NOMO-1 (cell line): Measurements from ENCODE around the gene LSP1.
"Not testable (repeated sequence)": the region's sequence is repeated elsewhere in the genome, so short reads cannot be mapped to it uniquely, and the experiment has no call there.

Source experiments
- DNase-seq, 2 experiments: peaks; one replicate each; lab custom pipeline; 2025; ENCODE audit not compliant: unreplicated experiment in 2 of 2; lab: John Stamatoyannopoulos, UW

Gene LSP1

DNA sequence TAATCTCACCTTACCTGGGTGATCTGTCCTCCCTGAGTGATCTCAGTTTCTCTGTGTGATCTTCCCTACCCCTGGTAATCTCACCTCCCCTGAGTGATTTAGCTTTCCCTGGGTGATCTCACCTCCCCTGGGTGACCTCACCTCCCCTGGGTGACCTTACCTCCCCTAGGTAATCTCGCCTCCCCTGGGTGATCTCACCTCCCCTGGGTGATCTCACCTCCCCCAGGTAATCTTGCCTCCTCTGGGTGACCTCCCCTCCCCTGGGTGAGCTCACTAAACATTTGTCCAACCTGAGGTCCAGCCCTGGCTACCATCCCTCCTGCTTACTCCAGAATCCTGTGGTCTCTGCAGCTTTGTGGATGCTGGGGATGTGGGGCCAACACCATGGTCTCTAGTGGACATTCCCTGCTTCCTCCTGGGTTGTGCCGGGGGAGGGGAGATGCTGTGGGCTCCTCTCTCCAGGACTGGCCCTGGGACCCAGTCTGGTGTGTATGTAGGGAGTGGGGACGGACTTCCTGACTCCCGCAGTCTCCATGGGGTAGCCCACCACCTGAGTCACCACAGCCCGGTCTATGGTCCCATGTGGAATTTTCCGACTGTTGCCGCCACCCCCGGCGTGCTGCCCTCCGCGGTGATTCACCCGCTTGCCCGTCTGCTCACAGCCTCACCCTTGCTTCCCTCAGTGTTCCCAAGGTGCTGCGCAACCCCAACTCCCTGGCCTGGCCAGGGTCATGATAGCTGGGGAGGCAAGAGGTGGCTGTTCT, 9.9 kb downstream of the LSP1 start:
- no peak for DNase-seq

DNA sequence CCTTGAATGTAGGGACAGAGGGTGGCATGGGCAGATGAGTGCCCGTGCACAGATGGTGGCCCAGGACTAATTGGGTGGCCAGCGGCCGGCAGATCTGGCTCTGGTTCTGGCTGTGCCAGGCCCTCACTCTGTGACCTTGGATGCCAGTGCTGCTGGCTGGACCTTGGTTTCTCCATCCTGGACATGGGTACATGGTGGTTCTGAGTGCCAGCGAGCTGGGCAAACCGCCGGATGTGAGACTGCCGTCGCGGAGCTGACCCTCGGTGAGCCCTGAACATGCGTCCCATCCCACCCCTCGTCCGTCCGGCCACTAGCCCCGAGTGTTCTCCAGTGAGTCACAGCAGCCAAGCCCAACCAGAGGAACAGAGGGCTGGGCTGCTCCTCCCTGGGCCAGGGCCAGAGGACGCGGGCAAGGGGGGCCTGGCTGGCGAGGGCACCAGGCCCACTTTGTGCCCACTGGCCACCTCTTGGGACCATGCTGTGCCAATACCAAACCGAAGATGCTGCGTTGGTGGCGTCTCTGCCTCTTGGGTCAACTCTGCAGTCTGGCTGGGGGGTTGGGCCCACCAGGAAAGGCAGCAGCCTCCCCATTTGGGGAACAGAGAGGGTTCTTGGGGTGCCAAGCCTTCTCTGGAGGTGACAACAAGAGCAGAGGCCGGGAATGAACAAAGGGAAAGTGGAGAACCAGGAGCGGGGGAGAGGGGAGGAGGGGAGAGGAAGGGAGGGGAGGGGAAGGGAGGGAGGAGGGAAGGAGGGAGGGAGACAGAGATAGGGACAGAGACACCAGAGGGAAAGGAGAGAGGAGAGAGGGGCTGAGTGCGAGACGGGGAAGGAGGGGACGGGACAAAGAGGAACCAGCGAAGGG, 10.7 kb downstream of the LSP1 start:
- no peak for DNase-seq

DNA sequence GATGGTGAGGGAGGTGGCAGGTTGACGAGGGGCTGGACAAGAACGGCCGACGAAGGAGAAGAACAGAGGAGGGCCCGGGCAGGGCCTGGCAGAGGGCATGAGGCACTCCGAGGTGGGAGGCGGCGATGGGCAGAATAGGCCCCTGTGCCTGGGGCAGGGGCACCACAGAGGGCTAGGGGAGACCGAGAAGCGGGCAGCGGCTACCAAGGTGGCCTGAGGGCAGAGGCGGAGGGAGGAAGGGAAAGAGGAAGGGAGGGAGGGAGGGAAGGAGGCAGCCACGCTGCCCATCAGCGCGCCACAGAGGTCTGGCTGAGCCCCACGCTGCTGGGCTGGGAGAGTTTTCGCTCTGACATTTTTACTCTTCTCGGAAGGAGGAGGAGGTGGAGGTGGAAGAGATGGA, 11.3 kb downstream of the LSP1 start:
- DNase-seq = no peak

DNA sequence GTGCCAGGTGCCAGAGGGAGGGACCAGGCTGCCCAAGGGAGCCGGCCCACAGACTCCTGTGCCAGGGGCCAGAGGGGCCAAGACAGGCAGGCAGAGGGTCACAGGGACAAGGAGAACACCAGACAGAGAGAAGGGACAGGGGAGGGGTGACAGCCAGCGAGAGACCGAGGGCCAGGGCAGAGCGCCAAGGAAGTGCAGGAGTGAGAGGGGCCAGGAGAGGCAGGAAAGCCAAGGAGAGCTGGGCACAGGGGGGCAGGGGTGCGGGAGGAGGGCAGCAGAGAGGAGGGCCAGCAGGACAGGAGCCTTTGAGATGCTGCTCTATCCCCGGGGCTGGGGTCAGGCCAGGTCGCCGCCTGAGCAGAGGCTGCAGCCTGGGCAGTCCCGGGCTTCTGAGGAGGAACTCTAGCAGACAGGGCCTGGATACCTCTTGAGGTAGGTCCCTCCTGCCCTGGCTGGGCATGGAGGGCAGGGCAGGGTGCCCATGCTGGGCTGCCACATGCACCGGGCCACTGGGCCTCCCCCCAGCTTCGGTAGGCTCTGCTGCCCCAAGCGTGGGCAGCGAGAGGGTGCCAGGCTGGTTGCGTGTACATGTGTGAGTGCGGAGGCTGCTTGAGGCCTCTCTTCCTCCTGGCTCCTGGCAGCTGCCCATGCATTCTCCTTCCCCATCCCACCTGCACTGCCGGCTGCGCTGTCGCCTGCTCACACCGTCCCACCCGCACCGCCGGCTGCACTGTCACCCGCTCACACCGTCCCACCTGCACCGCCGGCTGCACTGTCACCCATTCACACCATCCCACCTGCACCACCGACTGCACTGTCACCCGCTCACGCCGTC, 12.2 kb downstream of the LSP1 start:
- no peak for DNase-seq

DNA sequence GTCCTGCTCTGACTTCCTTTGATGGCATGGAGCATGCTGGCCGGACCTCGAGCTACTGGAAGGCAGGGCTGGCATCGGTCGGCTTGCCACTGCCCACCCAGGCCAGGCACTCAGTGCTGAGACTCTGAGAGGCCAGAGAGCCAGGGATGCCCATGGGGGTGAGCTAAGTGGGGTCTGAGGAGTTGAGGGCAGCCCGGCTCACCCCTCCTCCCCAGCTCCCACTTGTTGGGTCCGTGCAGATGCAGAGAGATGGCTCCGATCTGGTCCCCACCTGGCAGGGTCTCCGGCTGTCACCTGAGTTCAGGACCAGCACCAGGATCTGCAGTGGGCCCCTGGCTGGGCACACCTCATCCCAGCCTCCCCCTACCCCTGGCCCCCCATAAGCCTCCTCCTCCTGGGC, 13.3 kb downstream of the LSP1 start:
- DNase-seq = no peak

DNA sequence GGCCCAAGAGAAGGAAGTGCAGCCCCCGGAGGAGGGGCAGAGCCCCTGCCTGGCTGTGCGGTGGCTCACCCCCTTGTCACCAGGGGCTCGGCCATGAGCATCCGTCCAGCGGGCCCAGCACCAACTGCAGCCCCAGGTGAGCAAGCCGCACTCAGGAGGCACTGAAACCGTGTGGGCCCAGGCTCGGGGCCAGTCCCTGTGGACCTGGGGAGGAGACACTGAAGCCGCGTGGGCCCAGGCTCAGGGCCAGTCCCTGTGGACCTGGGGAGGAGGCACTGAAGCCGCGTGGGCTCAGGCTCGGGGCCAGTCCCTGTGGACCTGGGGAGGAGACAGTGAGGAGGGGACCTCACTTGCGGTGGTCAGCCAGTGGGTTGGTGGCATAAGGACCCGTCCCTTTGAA, 13.9 kb downstream of the LSP1 start:
- DNase-seq = no peak

DNA sequence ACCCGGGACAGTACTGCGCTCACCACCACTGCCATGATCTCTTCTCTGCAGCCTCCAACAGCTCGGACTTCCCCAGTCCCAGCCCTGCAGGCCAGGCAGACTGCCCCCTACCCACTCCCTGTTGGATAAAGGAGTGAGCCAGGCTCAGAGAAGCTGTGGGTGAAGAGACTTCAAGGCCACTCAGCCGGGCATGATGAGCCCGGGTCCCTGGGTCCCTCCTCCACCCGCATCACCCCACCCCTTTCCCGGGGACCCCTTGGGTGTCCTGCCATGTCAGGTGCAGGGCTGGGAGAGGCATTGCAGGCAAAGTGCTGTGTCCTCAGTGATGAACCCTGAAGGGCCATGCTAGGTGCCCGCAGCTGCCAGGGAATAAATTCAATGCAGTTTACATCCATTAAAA, 14.5 kb downstream of the LSP1 start:
- DNase-seq = no peak

DNA sequence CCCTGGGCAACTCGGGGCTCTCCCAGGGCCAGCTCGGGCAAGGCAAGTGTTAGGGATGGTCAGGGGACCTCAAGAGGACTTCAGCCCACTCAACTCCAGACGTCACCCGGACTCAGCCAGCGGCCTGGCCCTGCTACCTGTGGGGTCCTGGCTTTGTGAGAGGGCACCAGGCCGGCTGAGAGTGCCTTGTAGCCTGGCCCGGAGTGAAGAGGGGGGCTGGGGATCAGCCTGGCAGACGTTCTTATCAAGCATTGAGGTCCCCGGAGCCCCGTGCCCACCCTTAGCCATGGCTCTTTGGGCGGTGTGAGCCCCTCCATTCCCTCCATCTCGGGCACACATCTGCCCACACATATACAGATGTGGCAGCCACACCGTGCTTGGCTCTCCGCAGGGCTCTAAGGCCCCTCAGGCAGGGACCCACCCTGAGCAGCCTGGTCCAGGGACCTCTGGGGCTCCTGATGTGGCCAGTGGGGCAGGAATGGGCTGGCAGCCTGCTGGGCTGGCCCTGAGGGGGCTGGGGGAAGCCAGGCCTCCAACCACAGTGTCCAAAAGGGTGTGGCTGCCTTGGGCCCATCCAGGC, 15.3 kb downstream of the LSP1 start:
- DNase-seq = no peak

DNA sequence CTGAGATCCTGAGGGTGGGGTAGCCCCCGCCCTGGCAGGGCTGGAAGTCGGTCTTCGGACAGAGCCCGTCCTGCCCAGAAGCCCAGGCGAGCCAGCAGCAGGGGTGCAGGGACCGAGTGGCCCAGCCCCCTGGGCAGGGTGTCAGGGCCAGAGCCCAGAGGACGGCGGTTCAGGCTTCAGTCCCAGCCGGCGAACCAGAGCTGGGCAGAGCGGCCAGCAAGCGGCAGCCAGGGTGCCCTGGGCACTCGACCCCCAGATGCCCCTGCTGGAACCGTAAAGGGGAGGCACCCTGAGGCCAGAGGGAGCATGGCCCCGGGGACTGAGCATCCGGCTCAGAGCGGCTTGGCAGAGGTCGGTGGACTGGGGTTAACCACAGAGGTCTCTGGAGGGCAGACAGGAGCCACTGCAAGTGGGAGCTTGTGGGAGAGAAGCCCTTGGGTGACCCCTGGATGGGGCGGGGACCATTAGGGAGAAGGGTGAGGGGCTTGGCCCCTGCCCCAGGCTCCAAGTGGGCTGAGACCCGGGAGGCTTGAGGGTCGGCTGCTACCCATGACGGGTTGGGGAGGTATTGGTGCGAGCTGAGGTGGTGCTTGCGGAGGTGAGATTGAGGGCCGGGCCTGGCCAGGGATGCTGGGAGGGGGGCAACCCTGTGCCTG, 15.9 kb downstream of the LSP1 start:
- no peak for DNase-seq

DNA sequence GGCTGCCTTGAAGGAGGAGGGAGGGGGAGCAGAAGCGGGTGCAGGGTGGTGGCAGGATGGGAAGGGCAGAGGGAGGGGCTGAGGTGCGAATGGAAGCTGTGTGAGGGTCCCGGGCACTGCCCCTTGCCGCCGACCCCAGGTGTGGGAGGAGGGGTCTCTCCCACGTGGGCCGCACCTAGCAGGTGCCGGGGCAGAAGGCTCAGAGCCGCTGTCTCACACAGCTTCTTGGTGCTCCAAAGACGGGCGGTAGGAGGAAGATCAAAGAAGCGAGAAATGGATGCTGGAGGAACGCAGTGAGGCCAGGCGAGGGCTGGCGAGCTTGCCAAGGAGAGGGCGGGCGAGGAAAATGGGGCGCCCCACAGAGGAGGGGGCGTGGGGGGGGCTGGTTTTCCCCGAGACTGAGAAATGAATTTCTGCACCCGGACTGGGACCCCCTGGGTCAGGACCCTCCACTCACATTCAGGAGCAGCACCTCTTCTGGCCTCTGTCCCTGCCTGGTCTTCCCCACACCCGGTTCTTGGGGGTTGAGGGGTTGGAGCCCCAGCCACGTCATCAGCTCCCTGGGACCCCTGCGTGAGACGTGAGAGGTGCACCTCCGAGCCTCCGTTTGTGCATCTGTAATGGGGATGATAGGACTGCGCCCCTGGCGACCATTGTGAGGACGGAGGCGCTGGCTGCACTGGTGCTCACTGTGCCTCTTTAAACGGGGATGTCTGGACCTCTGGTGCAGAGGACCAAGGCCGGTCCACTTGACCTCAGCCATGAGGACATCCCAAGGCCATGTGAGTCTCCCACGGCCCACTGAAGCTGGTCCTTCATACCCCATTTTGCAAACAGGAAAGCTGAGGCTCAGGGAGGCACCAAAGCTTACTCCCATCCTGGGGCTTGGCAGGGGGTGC, 16.8 kb downstream of the LSP1 start:
- no peak for DNase-seq

DNA sequence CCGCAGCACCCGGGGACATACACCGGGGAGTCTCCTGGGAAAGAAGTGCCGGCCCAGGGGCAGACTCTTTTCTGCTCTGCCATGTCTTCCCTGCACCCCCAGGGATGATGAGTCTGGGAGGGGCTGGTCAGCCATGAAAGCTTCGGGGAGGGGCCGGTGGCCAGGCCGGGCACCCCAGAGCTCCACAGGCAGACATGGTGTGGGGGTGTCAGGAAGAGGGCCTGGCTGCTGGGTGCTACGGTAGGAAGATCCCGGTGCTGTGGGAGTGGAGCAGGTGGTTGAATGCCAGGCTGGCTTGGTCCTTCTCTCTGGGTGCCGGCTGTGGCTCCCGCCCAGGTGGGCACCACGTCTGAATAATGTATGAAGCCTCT, 17.4 kb downstream of the LSP1 start:
- no peak for DNase-seq

DNA sequence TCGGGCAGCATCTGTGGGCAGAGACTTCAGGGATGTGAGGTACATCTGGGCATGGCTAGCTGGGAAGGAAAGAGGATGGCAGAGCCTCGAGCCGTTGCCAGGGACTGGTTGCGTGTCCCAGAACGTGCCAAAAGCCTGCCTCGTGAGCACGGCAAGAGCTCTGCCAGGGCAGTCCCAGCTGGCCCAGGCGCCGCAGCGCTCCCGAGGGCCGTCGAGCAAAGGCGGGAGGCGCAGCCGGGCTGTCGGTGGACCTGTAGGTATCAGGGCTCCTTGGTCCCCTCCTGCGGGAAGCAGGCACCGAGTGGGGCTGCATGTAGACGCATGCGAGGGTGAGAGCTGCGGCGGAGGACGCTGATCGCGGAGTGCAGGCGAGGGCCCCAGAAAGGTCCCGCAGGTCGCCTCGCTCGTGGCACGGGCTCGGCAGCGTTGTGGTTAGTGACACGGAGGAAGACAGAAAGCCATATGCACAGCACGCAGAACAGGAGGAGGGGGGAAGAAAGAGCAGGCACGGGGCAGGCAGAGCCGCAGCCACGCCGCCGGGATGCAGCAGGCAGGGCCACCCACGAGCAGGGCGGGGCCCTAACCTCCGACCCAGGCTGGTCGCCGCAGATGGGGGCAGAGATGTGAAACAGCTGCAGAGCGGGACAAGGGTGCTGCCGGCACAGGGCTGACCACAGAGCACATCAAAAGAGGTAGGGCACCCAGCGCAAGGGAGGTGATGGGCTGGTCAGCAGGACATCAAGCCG, 18.0 kb downstream of the LSP1 start:
- no peak for DNase-seq

DNA sequence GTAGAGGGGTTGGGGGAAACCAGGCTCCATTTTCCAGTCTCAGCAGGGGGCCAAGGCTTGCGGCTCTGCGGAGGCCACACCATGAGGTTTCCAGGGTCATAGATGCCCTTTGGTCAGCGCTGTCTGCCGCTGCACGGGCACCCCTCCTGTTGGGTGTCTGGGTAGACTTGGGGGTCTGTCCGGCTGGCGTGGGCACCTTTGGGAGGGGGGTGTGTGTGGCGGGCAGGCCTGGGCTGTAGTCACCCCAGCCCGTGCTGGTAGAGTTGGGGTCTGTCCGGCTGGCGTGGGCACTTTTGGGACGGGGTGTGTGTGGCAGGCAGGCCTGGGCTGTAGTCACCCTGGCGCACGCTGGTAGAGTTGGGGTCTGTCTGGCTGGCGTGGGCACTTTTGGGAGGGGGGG, 18.6 kb downstream of the LSP1 start:
- no peak for DNase-seq

DNA sequence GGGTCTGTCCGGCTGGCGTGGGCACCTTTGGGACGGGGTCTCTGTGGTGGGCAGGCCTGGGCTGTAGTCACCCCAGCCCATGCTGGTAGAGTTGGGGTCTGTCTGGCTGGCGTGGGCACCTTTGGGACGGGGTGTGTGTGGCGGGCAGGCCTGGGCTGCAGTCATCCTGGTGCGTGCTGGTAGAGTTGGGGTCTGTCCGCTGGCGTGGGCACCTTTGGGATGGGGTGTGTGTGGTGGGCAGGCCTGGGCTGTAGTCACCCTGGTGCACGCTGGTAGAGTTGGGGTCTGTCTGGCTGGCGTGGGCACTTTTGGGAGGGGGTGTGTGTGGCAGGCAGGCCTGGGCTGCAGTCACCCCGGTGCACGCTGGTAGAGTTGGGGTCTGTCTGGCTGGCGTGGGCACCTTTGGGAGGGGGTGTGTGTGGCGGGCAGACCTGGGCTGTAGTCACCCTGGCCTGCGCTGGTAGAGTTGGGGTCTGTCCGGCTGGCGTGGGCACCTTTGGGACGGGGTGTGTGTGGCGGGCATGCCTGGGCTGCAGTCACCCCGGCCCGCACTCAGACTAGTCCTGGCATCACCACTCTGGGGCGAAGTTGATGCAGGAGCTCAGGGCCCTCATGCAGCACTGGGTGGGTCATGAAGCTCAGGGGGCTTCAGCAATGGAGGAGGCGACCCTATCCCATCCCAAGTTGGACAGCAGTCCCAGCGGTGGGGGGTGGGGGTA, 19.5 kb downstream of the LSP1 start:
- DNase-seq = no peak

DNA sequence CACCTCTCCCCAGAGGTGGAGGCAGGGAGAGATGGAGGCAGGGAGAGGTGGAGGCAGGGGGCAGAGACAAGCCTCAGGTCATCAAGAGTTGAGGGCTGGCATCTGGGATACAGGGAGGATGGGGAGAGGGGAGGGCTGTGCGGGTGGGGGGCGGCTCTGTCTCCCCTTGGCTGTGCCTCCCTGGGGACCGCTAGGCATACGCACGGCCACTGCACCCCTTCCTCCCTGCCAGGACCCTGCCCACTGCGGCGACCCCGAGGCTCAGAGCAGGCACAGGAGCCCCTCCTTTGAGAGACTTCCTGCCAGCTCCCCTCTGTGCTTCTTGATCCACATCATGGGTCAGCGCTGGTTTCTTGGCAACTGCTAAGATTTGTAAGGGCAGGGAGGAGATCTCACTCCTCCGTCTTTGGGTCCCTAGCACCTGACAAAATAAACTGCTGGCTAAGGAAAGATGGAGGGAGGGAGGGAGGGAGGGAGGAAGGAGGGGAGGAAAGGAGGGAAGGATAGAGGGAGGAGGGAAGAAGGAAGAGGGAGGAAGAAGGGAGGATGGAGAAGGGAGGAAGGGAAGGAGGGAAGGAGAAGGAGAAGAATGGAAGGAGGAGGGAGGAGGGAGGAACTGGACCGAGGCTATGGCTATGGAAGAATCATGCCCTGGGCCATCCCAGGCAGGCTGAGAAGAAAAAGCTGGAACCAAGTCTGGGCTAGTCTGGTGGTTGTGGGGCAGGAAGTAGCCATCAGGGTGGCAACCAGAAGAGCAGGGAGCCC, 20.3 kb downstream of the LSP1 start:
- no peak for DNase-seq

DNA sequence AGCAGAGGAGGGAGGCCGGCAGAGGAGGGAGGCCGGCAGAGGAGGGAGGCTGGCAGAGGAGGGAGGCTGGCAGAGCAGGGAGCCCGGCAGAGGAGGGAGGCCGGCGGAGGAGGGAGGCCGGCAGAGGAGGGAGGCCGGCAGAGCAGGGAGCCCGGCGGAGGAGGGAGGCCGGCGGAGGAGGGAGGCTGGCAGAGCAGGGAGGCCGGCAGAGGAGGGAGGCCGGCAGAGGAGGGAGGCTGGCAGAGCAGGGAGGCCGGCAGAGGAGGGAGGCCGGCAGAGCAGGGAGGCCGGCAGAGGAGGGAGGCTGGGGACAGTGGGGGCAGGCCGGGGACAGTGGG, 20.9 kb downstream of the LSP1 start:
- not testable (repeated sequence) for DNase-seq

DNA sequence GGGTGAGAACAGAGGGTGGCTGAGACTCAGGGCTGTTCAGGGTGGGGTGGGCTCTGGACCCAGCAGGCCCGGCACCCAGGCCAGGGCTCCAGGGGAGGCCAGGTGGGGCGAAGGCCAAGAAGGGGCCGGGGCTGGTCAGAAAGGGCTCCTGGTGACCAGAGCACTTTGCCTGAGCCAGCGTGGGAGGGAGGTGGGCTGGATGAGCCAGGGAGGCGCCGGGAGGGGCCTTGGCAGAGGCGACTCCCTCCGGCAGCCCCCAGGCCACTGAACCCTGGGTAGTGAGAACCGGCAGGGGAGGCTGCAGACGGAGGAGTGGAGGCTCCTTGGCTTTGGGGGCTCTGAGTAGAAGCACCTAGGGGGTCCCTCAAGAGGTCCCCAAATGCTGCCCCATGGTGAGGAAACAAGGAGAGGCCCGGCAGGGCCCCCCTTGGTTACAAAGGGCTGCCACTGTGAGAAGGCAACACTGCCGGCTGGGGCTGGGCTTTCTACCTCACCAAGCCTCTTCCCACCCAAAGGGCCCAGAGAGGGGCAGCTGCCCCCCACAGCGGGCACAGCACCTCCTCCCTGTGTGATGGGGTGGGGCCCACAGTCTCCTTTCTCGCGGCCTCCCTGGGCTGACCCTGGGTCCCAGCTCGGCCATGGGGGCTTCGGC, 21.7 kb downstream of the LSP1 start:
- not testable (repeated sequence) for DNase-seq
